Liver (tissue), 3 donors: ENCODE data around the gene GLIPR2.

Experiments
- FOXA1 ChIP-seq: IDR thresholded peaks from 2 replicates; pipeline ENCODE4 v1.6.1; 2016; ENCODE audit warnings: antibody characterized with exemption
- GABPA ChIP-seq, 2 donors: IDR thresholded peaks in 1 of 2; conservative IDR thresholded peaks in 1 of 2; 2 replicates each; pipeline ENCODE4 v1.6.1; 2016; ENCODE audit warnings: antibody characterized with exemption in 2 of 2, mild to moderate bottlenecking in 1 of 2, moderate library complexity in 1 of 2
- JUND ChIP-seq, 2 donors: IDR thresholded peaks; 2 replicates each; pipeline ENCODE4 v1.6.1; 2016; ENCODE audit warnings: antibody characterized with exemption in 2 of 2
- RAD21 ChIP-seq, 2 donors: IDR thresholded peaks; 2 replicates each; pipeline ENCODE4 v1.6.1; 2016; ENCODE audit warnings: antibody characterized with exemption in 2 of 2, mild to moderate bottlenecking in 2 of 2
- RXRA ChIP-seq, 2 donors: IDR thresholded peaks; 2 replicates each; pipeline ENCODE4 v1.6.1; 2017 to 2018; ENCODE audit warnings: antibody characterized with exemption in 2 of 2, mild to moderate bottlenecking in 1 of 2
- SP1 ChIP-seq: IDR thresholded peaks from 2 replicates; pipeline ENCODE4 v1.6.1; 2018; ENCODE audit warnings: antibody characterized with exemption, mild to moderate bottlenecking
- TAF1 ChIP-seq: conservative IDR thresholded peaks from 2 replicates; pipeline ENCODE4 v1.6.1; 2016; ENCODE audit warnings: antibody characterized with exemption, mild to moderate bottlenecking
- YY1 ChIP-seq: IDR thresholded peaks from 2 replicates; pipeline ENCODE4 v1.6.1; 2016; ENCODE audit warnings: antibody characterized with exemption, mild to moderate bottlenecking
- TF ChIP-seq, protein P1 (sequence below): fragments of 150-350 bp; IDR thresholded peaks from 2 replicates; pipeline ENCODE4 v1.5.1; 2017; ENCODE audit warnings: improper control_type of control experiment, low read depth, low read length; ENCODE audit not compliant: missing input control
- TF ChIP-seq, protein P2 (sequence below): IDR thresholded peaks from 2 replicates; pipeline ENCODE4 v1.6.1; 2016; ENCODE audit warnings: antibody characterized with exemption
- TF ChIP-seq, protein P3 (sequence below): IDR thresholded peaks from 2 replicates; pipeline ENCODE4 v1.6.1; 2016; ENCODE audit warnings: antibody characterized with exemption, mild to moderate bottlenecking
- TF ChIP-seq, protein P4 (sequence below): IDR thresholded peaks from 2 replicates; pipeline ENCODE4 v1.6.1; 2016; ENCODE audit warnings: antibody characterized with exemption
- donor health status: healthy.
- donor health status: healthy.

GRCh38 chr9:36191290-36191645 is 54.7 kb downstream of the GLIPR2 start:
- TF ChIP-seq, protein P1, sequence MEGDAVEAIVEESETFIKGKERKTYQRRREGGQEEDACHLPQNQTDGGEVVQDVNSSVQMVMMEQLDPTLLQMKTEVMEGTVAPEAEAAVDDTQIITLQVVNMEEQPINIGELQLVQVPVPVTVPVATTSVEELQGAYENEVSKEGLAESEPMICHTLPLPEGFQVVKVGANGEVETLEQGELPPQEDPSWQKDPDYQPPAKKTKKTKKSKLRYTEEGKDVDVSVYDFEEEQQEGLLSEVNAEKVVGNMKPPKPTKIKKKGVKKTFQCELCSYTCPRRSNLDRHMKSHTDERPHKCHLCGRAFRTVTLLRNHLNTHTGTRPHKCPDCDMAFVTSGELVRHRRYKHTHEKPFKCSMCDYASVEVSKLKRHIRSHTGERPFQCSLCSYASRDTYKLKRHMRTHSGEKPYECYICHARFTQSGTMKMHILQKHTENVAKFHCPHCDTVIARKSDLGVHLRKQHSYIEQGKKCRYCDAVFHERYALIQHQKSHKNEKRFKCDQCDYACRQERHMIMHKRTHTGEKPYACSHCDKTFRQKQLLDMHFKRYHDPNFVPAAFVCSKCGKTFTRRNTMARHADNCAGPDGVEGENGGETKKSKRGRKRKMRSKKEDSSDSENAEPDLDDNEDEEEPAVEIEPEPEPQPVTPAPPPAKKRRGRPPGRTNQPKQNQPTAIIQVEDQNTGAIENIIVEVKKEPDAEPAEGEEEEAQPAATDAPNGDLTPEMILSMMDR: no peak
- TF ChIP-seq RAD21 (IDR thresholded peaks at IDR 0.05): no peak
- TF ChIP-seq RXRA (IDR thresholded peaks at IDR 0.05): no peak
- TF ChIP-seq, protein P2, sequence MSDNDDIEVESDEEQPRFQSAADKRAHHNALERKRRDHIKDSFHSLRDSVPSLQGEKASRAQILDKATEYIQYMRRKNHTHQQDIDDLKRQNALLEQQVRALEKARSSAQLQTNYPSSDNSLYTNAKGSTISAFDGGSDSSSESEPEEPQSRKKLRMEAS: no peak
- no peak for TF ChIP-seq SP1
- no peak for TF ChIP-seq TAF1
- no peak for TF ChIP-seq JUND (IDR thresholded peaks at IDR 0.05)
- TF ChIP-seq FOXA1: no peak
- TF ChIP-seq YY1: no peak
- TF ChIP-seq GABPA (IDR thresholded peaks at IDR 0.05 in 1 of 2, conservative IDR thresholded peaks at IDR 0.05 in 1 of 2): no peak
- TF ChIP-seq, protein P3, sequence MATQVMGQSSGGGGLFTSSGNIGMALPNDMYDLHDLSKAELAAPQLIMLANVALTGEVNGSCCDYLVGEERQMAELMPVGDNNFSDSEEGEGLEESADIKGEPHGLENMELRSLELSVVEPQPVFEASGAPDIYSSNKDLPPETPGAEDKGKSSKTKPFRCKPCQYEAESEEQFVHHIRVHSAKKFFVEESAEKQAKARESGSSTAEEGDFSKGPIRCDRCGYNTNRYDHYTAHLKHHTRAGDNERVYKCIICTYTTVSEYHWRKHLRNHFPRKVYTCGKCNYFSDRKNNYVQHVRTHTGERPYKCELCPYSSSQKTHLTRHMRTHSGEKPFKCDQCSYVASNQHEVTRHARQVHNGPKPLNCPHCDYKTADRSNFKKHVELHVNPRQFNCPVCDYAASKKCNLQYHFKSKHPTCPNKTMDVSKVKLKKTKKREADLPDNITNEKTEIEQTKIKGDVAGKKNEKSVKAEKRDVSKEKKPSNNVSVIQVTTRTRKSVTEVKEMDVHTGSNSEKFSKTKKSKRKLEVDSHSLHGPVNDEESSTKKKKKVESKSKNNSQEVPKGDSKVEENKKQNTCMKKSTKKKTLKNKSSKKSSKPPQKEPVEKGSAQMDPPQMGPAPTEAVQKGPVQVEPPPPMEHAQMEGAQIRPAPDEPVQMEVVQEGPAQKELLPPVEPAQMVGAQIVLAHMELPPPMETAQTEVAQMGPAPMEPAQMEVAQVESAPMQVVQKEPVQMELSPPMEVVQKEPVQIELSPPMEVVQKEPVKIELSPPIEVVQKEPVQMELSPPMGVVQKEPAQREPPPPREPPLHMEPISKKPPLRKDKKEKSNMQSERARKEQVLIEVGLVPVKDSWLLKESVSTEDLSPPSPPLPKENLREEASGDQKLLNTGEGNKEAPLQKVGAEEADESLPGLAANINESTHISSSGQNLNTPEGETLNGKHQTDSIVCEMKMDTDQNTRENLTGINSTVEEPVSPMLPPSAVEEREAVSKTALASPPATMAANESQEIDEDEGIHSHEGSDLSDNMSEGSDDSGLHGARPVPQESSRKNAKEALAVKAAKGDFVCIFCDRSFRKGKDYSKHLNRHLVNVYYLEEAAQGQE: no peak
- TF ChIP-seq, protein P4, sequence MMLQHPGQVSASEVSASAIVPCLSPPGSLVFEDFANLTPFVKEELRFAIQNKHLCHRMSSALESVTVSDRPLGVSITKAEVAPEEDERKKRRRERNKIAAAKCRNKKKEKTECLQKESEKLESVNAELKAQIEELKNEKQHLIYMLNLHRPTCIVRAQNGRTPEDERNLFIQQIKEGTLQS: no peak
